Measurements from ENCODE around the gene CASS4. TPM values are rescaled to one million over a fixed set of nuclear protein-coding genes. Genes with fewer than 3 reads are reported as not detected.
A peak's percentile ranks its signal among the peaks of the same experiment; 100 is the strongest.

The CASS4 gene
- total and polyA plus RNA-seq, 12 donors = 0.22 to 2.8 (median 0.59) TPM

GRCh38 chr20:56437196-56437960, 25.3 kb downstream of the CASS4 start:
- Histone ChIP-seq H3K27me3 (peaks cover 0 to 5% (median 0%) of the 10 kb centered on the region in 7 donors), H3K36me3 (peaks cover 0 to 13% (median 0%) of the 10 kb centered on the region in 9 donors), H3K4me3 (no peak overlapping the region), H3K27ac (no peak overlapping the region), H3K9me3 (no peaks in the 10 kb centered on the region), H3K4me1 (peaks cover 0 to 44% (median 9%) of the 10 kb centered on the region in 9 donors)
- ATAC-seq = no peak
- no peak for DNase-seq
- intact Hi-C loops (cut with DNase I) = no loop called here
- WGBS, 2 donors = 91 to 96% methylated on average over 20 of the region's 20 CpGs
- TF ChIP-seq CTCF (IDR thresholded peaks at IDR 0.05) = no peak

GRCh38 chr20:56438284-56438683, 26.2 kb downstream of the CASS4 start:
- no peak for DNase-seq
- Histone ChIP-seq H3K36me3 (peaks cover 0 to 13% (median 0%) of the 10 kb centered on the region in 9 donors), H3K27me3 (peaks cover 0 to under 1% (median 0%) of the 10 kb centered on the region in 7 donors), H3K27ac (no peak overlapping the region), H3K9me3 (no peaks in the 10 kb centered on the region), H3K4me1 (peaks cover 0 to 52% (median 9%) of the 10 kb centered on the region in 9 donors), H3K4me3 (no peak overlapping the region)
- no peak for TF ChIP-seq CTCF (IDR thresholded peaks at IDR 0.05)
- WGBS, 2 donors = 97 to 99% methylated on average over 4 of the region's 4 CpGs
- intact Hi-C loops (cut with DNase I) = no loop called here
- no peak for ATAC-seq

- Histone ChIP-seq H3K36me3 (peaks cover 0 to 13% (median 0%) of the 10 kb centered on the region in 9 donors), H3K9me3 (no peaks in the 10 kb centered on the region), H3K27me3 (no peaks in the 10 kb centered on the region), H3K27ac (peak overlapping the region in 5 of 10 donors; percentile 1 to 56 (median 19)), H3K4me1 (peaks cover 0 to 55% (median 4%) of the 10 kb centered on the region in 9 donors), H3K4me3 (no peak overlapping the region)
- WGBS, 2 donors = 41 to 43% methylated on average over 5 of the region's 5 CpGs
- peak; percentile 77 to 95 (median 88) for ATAC-seq
- TF ChIP-seq CTCF (IDR thresholded peaks at IDR 0.05) = no peak
- DNase-seq = peak; percentile 57 to 63
- intact Hi-C loops (cut with DNase I) = no loop called here
Observed at GRCh38 chr20:56439771-56440291, 27.8 kb downstream of the CASS4 start.

GRCh38 chr20:56440346-56441007, 28.4 kb downstream of the CASS4 start:
- ATAC-seq (no peak), DNase-seq (no peak)
- 66 to 72% methylated on average over 4 of the region's 4 CpGs for WGBS, 2 donors
- Histone ChIP-seq H3K27me3 (no peaks in the 10 kb centered on the region), H3K4me3 (no peak overlapping the region), H3K36me3 (peaks cover 0 to 15% (median 0%) of the 10 kb centered on the region in 9 donors), H3K4me1 (peaks cover 0 to 55% (median 4%) of the 10 kb centered on the region in 9 donors), H3K27ac (peak overlapping the region in 5 of 10 donors; percentile 1 to 56 (median 19)), H3K9me3 (no peaks in the 10 kb centered on the region)
- TF ChIP-seq CTCF (IDR thresholded peaks at IDR 0.05) = no peak
- intact Hi-C loops (cut with DNase I) = no loop called here

All from heart right ventricle (tissue), 16 donors.